GM18858 (cell line): ENCODE data around the gene CACNA1I.

ENCODE experiments used
- ATAC-seq: cut with Tn5 transposase; IDR thresholded peaks from one replicate; pipeline ENCODE4 v1.9.1; 2021; ENCODE audit not compliant: unreplicated experiment

CACNA1I gene

GRCh38 chr22:39595622-39596172 is 25.1 kb downstream of the CACNA1I start:
- no peak for ATAC-seq

- no peak for ATAC-seq
Measured at GRCh38 chr22:39596601-39597000, 26.0 kb downstream of the CACNA1I start.

- ATAC-seq, result no peak
Measured at GRCh38 chr22:39597236-39597869, 26.8 kb downstream of the CACNA1I start.

- no peak for ATAC-seq
Measured at GRCh38 chr22:39598017-39598965, 27.7 kb downstream of the CACNA1I start.

DNA sequence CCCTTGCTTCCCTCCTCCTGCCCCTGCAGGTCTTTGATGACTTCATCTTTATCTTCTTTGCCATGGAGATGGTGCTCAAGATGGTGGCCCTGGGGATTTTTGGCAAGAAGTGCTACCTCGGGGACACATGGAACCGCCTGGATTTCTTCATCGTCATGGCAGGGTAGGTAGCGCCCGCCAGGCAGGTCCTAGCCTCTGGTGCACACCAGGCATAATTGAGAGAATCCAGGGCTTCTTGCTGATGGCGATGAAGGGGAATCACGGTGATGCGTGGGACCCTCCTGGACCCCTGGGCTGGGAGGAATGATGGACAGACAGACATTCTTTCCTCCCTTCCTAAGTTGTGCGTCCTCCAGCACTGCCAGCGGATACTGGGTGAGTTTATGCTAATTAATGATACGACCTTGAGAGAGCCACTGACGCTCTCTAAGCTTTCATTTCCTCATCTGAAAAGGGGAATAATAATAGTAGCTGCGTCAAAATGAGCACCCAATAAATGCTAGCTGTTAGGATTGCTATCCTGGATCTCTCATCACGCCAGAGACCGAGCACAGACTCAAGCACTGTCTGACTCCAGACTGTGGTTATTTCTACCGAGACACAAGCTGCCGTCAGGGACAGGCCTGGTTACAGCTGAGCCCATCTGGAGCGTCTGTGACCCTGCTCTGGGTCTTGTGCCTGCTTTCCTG is 30.1 kb downstream of the CACNA1I start:
- no peak for ATAC-seq

DNA sequence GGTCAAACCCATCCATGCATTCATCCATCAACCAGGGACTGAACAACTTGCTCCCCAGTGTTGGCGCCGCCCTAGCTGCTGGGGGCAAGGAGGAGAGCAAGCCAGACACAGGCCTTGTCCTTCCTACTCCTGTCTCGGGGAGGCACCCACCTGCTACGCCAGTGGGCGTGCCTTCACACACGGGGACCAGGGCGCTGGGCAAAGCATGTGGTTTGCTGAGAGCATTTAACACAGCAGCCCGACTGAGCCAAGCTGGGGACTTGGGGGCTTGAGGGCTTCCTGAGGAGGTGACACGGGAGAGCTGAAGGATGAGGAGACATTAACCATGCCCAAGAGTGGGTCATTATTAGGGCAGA is 30.6 kb downstream of the CACNA1I start:
- no peak for ATAC-seq

DNA sequence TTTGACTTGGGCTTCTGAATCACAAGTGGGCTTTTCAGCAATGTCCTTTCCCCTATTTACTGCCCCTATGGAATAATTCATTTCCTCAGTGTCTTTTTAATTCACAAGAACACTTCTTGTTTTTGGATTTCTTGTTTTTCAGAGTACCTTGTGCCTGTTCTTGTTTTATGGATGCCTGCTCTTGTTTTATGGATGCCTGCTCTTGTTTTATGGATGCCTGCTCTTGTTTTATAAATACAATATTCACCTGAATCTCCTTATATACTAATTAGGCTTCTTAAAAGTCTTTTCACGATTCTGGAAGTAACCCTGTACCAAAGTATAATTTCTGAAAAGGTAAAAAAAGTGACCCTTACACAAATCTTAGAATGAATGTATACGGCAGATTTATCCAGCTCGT is 32.8 kb downstream of the CACNA1I start:
- ATAC-seq, result no peak

- no peak for ATAC-seq
Measured at GRCh38 chr22:39610246-39610645, 39.7 kb downstream of the CACNA1I start.

DNA sequence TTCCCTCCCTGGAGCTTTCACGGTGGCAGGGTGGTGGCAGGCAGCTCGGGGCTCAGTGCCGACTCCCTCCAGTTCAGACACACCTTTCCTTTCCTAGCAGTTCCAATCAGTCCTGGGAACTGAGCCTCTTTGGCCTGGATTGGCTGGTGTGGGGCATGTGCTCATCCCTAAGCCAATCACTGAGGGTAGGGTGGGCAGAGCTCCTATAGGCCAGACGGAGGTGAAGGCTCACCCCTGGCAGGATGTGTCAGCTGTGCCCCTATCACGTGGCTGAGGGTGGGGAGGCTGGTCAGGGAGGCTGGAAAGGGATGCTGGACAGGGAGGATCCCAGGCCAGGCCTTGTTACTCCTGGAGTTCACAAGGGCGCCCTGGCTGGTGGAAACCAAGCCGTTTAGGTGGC is 40.2 kb downstream of the CACNA1I start:
- no peak for ATAC-seq

DNA sequence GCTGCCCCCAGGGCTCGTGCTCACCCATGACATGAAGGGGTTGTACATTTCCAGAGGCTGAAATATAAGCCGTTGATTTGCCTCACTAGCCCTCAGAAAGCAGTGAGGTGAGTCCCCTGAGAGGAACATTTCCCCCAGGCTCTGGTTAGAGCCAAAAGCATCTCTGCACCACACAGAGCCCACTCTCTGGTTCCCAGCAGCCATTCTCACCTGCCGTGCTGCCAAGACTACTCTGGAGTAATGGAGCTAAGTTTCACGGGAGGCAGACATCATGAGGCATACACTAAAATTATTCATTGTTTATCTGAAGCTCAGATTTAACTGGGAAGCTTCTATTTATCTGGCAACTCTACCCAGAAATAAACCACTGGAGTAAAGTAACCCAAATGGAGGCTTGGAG is 40.8 kb downstream of the CACNA1I start:
- ATAC-seq, result no peak

DNA sequence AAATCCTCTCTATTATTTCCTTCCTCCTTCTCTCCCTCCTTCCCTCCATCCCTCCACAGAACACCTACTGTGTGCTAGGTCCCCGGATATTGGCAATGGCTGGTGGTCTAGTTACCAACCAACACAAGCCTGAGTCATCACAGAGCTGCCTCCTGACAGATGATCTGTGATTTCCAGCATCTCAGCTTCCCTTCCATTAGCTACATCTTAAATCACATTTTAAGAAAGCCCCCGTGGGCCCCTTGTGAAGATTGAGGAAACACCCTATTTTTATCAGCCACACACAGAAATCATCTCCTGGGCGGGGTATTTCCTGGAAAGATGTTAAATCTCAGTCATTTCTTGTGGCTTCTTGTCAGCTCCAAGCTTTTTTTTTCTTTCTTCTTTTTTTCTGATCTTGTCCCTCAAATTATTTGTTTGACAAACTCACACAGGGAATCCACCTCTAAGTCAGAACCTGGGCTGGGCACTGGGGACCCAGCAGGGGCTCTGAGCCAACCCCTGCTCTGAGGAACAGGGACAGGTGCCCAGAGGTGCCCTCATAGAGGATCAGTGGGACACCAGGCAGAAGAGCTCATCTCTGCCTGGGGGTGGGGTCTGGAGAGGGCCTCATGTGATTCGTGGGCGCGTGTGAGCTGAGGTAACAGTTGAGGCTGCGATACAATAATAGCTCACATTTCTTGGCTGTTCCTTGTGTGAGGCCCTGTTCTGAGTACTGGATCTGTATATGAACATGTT is 42.4 kb downstream of the CACNA1I start:
- no peak for ATAC-seq

- ATAC-seq, result no peak
Measured at GRCh38 chr22:39613549-39613921, 43.0 kb downstream of the CACNA1I start.

DNA sequence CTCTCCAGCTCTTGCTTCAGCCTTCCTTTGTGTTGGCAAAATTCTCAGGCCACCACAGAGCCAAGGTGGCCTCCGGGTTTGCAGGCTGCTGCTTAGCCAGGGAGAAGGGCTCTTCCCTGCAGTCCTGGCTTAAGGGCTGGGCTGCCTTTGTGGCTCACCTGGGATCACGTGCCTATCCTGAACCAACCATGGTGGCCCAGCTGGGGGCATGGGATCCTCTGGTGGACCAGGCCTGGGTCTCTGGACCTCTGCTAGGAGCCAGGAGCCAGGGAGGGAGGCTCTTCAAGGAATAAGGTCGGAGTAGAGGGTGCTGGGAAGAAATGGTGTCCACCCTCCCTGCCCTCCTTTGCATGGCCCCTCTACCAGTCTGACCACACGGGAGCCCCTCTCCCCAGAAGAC is 43.9 kb downstream of the CACNA1I start:
- ATAC-seq, result no peak

DNA sequence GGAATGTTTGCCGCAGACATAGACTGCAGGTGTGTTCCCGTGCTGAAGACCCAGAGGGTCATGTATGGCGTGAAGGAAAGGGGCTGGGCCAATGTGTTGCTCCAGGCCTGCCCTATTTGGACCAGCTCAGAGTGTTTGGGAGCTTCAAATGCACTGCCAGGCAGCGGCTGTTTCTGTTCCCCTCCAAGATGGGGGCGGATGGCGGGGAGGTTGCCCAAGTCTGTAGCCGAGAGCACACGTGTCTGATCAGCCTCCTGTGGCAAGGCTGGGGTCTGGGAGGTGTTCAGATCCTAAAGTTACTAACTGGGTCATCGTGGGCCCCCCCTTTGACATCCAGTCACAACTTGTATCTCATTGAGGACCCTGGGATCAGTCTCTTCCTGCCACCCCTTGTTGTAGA is 45.5 kb downstream of the CACNA1I start:
- ATAC-seq, result no peak

DNA sequence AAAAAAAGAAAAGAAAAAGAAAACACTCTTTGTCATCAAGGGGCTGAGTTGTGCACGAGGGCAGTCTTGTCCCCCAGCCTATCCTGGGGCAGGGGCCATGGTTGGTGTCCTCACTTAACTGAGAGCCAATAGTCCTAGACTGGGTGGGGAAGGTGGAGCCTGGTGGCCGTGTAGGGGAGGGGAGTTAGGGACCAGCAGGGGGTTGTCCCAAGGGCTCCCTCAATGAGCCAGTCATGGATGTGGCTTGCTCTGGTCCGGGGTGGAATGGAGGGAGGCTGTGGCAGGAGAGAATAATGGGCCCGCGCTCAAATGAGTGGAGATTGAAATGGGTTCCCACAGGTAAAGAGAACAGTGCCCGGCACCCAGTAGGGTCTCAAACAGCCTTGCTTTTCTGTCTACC is 46.2 kb downstream of the CACNA1I start:
- ATAC-seq, result no peak

- ATAC-seq, result no peak
Measured at GRCh38 chr22:39617342-39617741, 46.8 kb downstream of the CACNA1I start.

- ATAC-seq, result no peak
Measured at GRCh38 chr22:39617970-39618757, 47.6 kb downstream of the CACNA1I start.

DNA sequence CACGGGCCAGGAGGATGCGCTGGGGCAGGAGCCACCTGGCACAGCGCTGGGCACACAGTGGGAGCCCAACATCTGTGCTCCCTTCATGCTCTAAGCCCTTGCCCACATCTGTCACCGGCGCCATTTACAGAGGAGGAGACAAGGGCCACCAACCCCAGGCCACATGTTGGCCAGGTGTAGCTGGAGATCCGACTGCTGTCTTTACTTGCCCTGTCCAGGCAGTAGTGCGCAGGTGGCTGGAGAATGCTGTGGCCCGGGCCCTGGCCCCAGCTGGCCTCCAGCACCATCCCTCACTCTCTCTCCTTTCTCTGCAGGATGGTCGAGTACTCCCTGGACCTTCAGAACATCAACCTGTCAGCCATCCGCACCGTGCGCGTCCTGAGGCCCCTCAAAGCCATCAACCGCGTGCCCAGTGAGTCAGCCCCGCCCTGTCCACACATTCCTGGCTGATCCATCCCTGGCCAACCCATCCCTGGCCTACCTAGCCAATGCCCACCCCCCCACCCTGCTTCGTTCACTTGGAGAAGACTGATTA is 48.5 kb downstream of the CACNA1I start:
- no peak for ATAC-seq

- ATAC-seq, result no peak
Measured at GRCh38 chr22:39620924-39621690, 50.6 kb downstream of the CACNA1I start.
